Activated CD4-positive, alpha-beta T cell treated with anti-CD3 and anti-CD28 coated beads, Interleukin-2, Interleukin-6, amounts not matched to agents 100 ng/mL and 50 ng/mL, durations not matched to agents 16 hours and 8 hours (primary cell): ENCODE data around the gene ERBIN.
A peak's percentile ranks its signal among the peaks of the same experiment; 100 is the strongest.
"Not testable (repeated sequence)": the region's sequence is repeated elsewhere in the genome, so short reads cannot be mapped to it uniquely, and the experiment has no call there.

ENCODE experiments used
- DNase-seq: peaks from one replicate; pipeline ENCODE4 v3.0.0-alpha.2; 2020

The ERBIN gene

GRCh38 chr5:65923339-65923738, 3.0 kb upstream of the ERBIN start:
- no peak for DNase-seq

GRCh38 chr5:65924366-65925043, 1.9 kb upstream of the ERBIN start:
- DNase-seq = no peak

GRCh38 chr5:65925044-65925600, 1.3 kb upstream of the ERBIN start:
- peak; percentile 77 for DNase-seq

GRCh38 chr5:65925601-65926275, 637 bp upstream of the ERBIN start:
- peak; percentile 80 for DNase-seq

- DNase-seq = peak; percentile 21
Observed at GRCh38 chr5:65926893-65927292, 518 bp downstream of the ERBIN start.

- peak; percentile 64 for DNase-seq
Observed at GRCh38 chr5:65927503-65928321, 1.3 kb downstream of the ERBIN start.

- DNase-seq = no peak
Observed at GRCh38 chr5:65928322-65928752, 2.0 kb downstream of the ERBIN start.

GRCh38 chr5:65928860-65929259, 2.5 kb downstream of the ERBIN start:
- DNase-seq = no peak

- DNase-seq = no peak
Observed at GRCh38 chr5:65932676-65933075, 6.3 kb downstream of the ERBIN start.

- DNase-seq = no peak
Observed at GRCh38 chr5:65933295-65933694, 6.9 kb downstream of the ERBIN start.

GRCh38 chr5:65938256-65938655, 11.9 kb downstream of the ERBIN start:
- DNase-seq = no peak

GRCh38 chr5:65943771-65944170, 17.4 kb downstream of the ERBIN start:
- DNase-seq = no peak

GRCh38 chr5:65946198-65946745, 19.9 kb downstream of the ERBIN start:
- no peak for DNase-seq

GRCh38 chr5:65948115-65948747, 21.9 kb downstream of the ERBIN start:
- no peak for DNase-seq

- DNase-seq = no peak
Observed at GRCh38 chr5:65951330-65951729, 25.0 kb downstream of the ERBIN start.

GRCh38 chr5:65952259-65952658, 25.9 kb downstream of the ERBIN start:
- no peak for DNase-seq

GRCh38 chr5:65954200-65954599, 27.8 kb downstream of the ERBIN start:
- DNase-seq = no peak

GRCh38 chr5:65955746-65956145, 29.4 kb downstream of the ERBIN start:
- no peak for DNase-seq

GRCh38 chr5:65957703-65958102, 31.3 kb downstream of the ERBIN start:
- DNase-seq = not testable (repeated sequence)

- DNase-seq = peak; percentile 60
Observed at GRCh38 chr5:65961633-65962032, 35.3 kb downstream of the ERBIN start.

GRCh38 chr5:65967288-65968066, 41.1 kb downstream of the ERBIN start:
- no peak for DNase-seq
